Adrenal gland (tissue), 5 donors: ENCODE data around the gene TNRC6B.

Experiments used
- CTCF ChIP-seq, 6 experiments: fragments of 450-650 bp in 4 of 6; fragments of 200-600 bp in 2 of 6; sonication (generic) in 1 of 6; IDR thresholded peaks; 1 replicate in 5 of 6; 2 replicates in 1 of 6; pipeline versions ENCODE4 v1.5.1 to v1.8.0; 2016 to 2021; ENCODE audit warnings: antibody characterized with exemption in 6 of 6, mild to moderate bottlenecking in 2 of 6, moderate library complexity in 1 of 6
- POLR2A ChIP-seq, 2 donors: fragments of 450-650 bp; IDR thresholded peaks; one replicate each; pipeline ENCODE4 v1.6.1; 2017; ENCODE audit warnings: antibody characterized with exemption in 2 of 2, mild to moderate bottlenecking in 2 of 2, moderate library complexity in 1 of 2
- donor health status: DM: no; HTN: no; CAD: no.

GRCh38 chr22:40252146-40252545, 74.4 kb downstream of the TNRC6B start:
- TF ChIP-seq CTCF (IDR thresholded peaks at IDR 0.05), result no peak
- no peak for TF ChIP-seq POLR2A (IDR thresholded peaks at IDR 0.05)
